ENCODE measurements around the gene SETD2.

Gene SETD2

GRCh38 chr3:47000922-47001730 is 162.8 kb downstream of the SETD2 start:
- TF ChIP-seq, protein P1, sequence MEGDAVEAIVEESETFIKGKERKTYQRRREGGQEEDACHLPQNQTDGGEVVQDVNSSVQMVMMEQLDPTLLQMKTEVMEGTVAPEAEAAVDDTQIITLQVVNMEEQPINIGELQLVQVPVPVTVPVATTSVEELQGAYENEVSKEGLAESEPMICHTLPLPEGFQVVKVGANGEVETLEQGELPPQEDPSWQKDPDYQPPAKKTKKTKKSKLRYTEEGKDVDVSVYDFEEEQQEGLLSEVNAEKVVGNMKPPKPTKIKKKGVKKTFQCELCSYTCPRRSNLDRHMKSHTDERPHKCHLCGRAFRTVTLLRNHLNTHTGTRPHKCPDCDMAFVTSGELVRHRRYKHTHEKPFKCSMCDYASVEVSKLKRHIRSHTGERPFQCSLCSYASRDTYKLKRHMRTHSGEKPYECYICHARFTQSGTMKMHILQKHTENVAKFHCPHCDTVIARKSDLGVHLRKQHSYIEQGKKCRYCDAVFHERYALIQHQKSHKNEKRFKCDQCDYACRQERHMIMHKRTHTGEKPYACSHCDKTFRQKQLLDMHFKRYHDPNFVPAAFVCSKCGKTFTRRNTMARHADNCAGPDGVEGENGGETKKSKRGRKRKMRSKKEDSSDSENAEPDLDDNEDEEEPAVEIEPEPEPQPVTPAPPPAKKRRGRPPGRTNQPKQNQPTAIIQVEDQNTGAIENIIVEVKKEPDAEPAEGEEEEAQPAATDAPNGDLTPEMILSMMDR (IDR thresholded peaks at IDR 0.05; ENCODE audit: low read depth, low read length): no peak
- no peak for TF ChIP-seq EZH2phosphoT487 (IDR thresholded peaks at IDR 0.05; ENCODE audit: low read depth)
- H3K9me3 ChIP-seq (ENCODE audit: insufficient read depth, low read length): no peaks in the 10 kb centered on the region
- no peak overlapping the region for H3K4me2 ChIP-seq (ENCODE audit: low read length)
- no peaks in the 10 kb centered on the region for H4K20me1 ChIP-seq (ENCODE audit: insufficient read depth, low read length)
- H2AFZ ChIP-seq (ENCODE audit: low read depth, low read length): no peak overlapping the region
- H3K9ac ChIP-seq (ENCODE audit: low read length): no peak overlapping the region
- peaks cover 72% of the 10 kb centered on the region for H3K36me3 ChIP-seq (replicated peaks; ENCODE audit: low read depth, low read length)
- no peaks in the 10 kb centered on the region for H3K79me2 ChIP-seq (ENCODE audit: low read length)
- H3K27me3 ChIP-seq (ENCODE audit: low read depth, low read length): no peaks in the 10 kb centered on the region
- no peaks in the 10 kb centered on the region for H3K4me1 ChIP-seq (ENCODE audit: low read length)
- H3K4me3 ChIP-seq (ENCODE audit: low read length): no peak overlapping the region
- no peak overlapping the region for H3K27ac ChIP-seq (ENCODE audit: low read length)

DNA sequence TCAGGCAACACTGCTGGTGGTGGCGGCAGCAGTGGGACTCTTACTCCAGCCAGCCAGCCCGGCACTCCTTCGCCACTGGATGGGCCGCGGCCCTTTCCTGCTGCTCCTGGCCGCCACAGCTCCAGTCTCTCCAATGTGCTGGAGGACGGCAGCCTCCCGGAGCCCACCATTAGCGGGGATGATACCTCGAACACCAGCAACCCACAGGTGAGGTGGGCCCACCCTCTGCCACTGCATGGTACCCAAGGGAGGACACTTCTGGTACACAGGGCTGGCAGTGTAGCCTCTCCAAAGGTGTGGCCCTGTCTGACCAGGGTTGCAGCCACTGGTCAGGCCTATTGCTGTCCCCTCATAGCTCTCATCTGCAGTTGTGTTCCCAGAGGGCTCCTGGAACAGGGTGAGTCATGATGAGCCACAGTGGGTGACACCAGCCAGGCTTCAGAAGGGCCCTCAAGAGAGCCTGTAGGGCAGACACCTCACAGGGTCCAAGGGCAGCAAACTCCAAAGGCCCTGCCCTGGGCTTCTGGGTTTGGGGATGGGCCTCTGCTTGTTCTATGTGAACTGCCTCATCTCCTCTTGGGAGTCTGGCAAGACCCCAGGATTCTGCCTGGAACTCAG is 163.6 kb downstream of the SETD2 start:
- no peak overlapping the region for H2AFZ ChIP-seq (ENCODE audit: low read depth, low read length)
- TF ChIP-seq EZH2phosphoT487 (IDR thresholded peaks at IDR 0.05; ENCODE audit: low read depth): no peak
- TF ChIP-seq, protein P1 (IDR thresholded peaks at IDR 0.05; ENCODE audit: low read depth, low read length): no peak

DNA sequence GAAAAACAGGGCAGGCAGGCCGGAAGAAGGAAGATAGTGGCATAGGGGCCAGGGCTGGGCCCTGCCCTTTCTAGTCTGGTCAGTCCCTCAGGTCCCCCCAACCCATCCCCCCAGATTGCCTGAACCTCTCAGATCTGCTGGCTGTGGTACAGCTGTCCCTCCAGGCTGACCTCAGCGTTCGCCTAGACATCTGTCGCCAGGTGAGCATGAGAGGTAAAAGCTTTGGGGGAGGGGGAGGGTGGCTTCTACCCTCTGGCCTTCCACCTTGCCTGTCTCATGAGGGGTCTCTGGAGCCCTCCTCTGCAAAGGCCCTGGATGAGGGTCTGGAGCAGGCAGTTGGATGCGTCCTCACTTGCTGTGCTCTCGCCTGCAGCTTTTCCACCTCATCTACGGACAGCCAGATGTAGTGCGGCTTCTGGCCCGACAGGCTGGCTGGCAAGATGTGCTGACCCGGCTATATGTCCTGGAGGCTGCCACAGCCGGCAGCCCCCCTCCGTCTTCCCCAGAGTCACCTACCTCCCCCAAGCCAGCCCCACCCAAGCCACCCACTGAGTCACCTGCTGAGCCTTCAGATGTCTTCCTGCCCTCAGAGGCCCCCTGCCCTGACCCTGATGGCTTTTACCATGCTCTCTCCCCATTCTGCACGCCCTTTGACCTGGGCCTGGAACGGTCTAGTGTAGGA is 164.3 kb downstream of the SETD2 start:
- TF ChIP-seq, protein P1 (IDR thresholded peaks at IDR 0.05; ENCODE audit: low read depth, low read length): no peak
- no peak for TF ChIP-seq EZH2phosphoT487 (IDR thresholded peaks at IDR 0.05; ENCODE audit: low read depth)
- no peaks in the 10 kb centered on the region for H3K79me2 ChIP-seq (ENCODE audit: low read length)
- H3K36me3 ChIP-seq (replicated peaks; ENCODE audit: low read depth, low read length): peaks cover 71% of the 10 kb centered on the region
- H3K9ac ChIP-seq (ENCODE audit: low read length): no peak overlapping the region
- H3K4me3 ChIP-seq (ENCODE audit: low read length): no peak overlapping the region
- no peaks in the 10 kb centered on the region for H3K9me3 ChIP-seq (ENCODE audit: insufficient read depth, low read length)
- no peak overlapping the region for H3K4me2 ChIP-seq (ENCODE audit: low read length)
- no peaks in the 10 kb centered on the region for H4K20me1 ChIP-seq (ENCODE audit: insufficient read depth, low read length)
- H3K27me3 ChIP-seq (ENCODE audit: low read depth, low read length): no peaks in the 10 kb centered on the region
- H2AFZ ChIP-seq (ENCODE audit: low read depth, low read length): no peak overlapping the region
- H3K4me1 ChIP-seq (ENCODE audit: low read length): no peaks in the 10 kb centered on the region
- no peak overlapping the region for H3K27ac ChIP-seq (ENCODE audit: low read length)

More for the DNA sequence above, 163.6 kb downstream of the SETD2 start:
- Histone ChIP-seq H3K27me3 (ENCODE audit: low read depth, low read length) (no peaks in the 10 kb centered on the region), H3K4me3 (ENCODE audit: low read length) (no peak overlapping the region), H3K9ac (ENCODE audit: low read length) (no peak overlapping the region), H3K36me3 (replicated peaks; ENCODE audit: low read depth, low read length) (peaks cover 71% of the 10 kb centered on the region), H3K27ac (ENCODE audit: low read length) (no peak overlapping the region), H3K79me2 (ENCODE audit: low read length) (no peaks in the 10 kb centered on the region), H3K4me2 (ENCODE audit: low read length) (no peak overlapping the region), H4K20me1 (ENCODE audit: insufficient read depth, low read length) (no peaks in the 10 kb centered on the region), H3K9me3 (ENCODE audit: insufficient read depth, low read length) (no peaks in the 10 kb centered on the region), H3K4me1 (ENCODE audit: low read length) (no peaks in the 10 kb centered on the region)
